GM12878 (cell line): ENCODE data around the gene CLDN7. TPM values are rescaled to one million over a fixed set of nuclear protein-coding genes. Genes with fewer than 3 reads are reported as not detected.

Experiments used
- BCL11A ChIP-seq: IDR thresholded peaks from 2 replicates; pipeline ENCODE4 v1.6.1; 2011; ENCODE audit warnings: low read depth, low read length
- BHLHE40 ChIP-seq, 2 experiments: fragments of 450-650 bp in 1 of 2; IDR thresholded peaks; 2 replicates each; pipeline ENCODE4 v1.6.1; 2011 to 2017; ENCODE audit warnings: low read depth in 2 of 2, borderline replicate concordance in 1 of 2, improper control_type of control experiment in 1 of 2, low read length in 1 of 2, mild to moderate bottlenecking in 1 of 2
- CEBPB ChIP-seq, 2 experiments: fragments of 150-350 bp in 1 of 2; IDR thresholded peaks; 2 replicates each; pipeline ENCODE4 v1.6.1; 2012 to 2014; ENCODE audit warnings: low read depth in 2 of 2, low read length in 2 of 2, borderline replicate concordance in 1 of 2, inconsistent platforms in 1 of 2
- CREM ChIP-seq: IDR thresholded peaks from 2 replicates; pipeline ENCODE4 v1.6.1; 2014; ENCODE audit warnings: antibody characterized with exemption, low read depth
- ESRRA ChIP-seq: IDR thresholded peaks from 2 replicates; pipeline ENCODE4 v1.6.1; 2012; ENCODE audit warnings: mild to moderate bottlenecking, low read length, improper control_type of control experiment
- HDGF ChIP-seq: fragments of 450-650 bp; IDR thresholded peaks from 2 replicates; pipeline ENCODE4 v1.6.1; 2016; ENCODE audit warnings: antibody characterized with exemption
- MXI1 ChIP-seq: fragments of 150-350 bp; IDR thresholded peaks from 2 replicates; pipeline ENCODE4 v1.6.1; 2011; ENCODE audit warnings: low read depth, mild to moderate bottlenecking, inconsistent platforms, low read length, improper control_type of control experiment
- RCOR1 ChIP-seq: conservative IDR thresholded peaks from 2 replicates; pipeline ENCODE4 v1.6.1; 2012; ENCODE audit warnings: low read depth, low read length, improper control_type of control experiment
- SP1 ChIP-seq: IDR thresholded peaks from one replicate; pipeline ENCODE4 v1.6.1; 2011; ENCODE audit warnings: low read depth, low read length
- SUZ12 ChIP-seq: fragments of 200-600 bp; sonication (generic); IDR thresholded peaks from one replicate; pipeline ENCODE4 v1.6.1; 2018; ENCODE audit warnings: antibody characterized with exemption, mild to moderate bottlenecking; ENCODE audit not compliant: unreplicated experiment
- polyA plus RNA-seq, 11 experiments: library from polyadenylated mRNA; depleted of rRNA in 4 of 11; unstranded in 6 of 11; stranded (reverse) in 5 of 11; fragments of >200 nt; fragmentation: Nextera tagmentation in 4 of 11; fragmentation: Illumina TruSeq in 1 of 11; extraction: Ambion mirVana in 4 of 11; extraction: Trizol in 1 of 11; gene quantifications; 1 replicate in 1 of 11; 2 replicates in 10 of 11; pipeline versions ENCODE4 v1.2.1 to v1.2.3, GENCODE V29; 2011 to 2016; ENCODE audit warnings: inconsistent platforms in 2 of 11, missing spikeins in 2 of 11, low read depth in 1 of 11
- total RNA-seq, 4 experiments: library from RNA; depleted of rRNA in 3 of 4; stranded (reverse); fragments of >200 nt in 3 of 4; fragmentation: Illumina TruSeq in 1 of 4; extraction: Trizol in 1 of 4; gene quantifications; 2 replicates each; pipeline versions ENCODE4 v1.2.1 to v1.2.3, GENCODE V29; 2013 to 2021
- TF ChIP-seq, protein P1 (sequence below): fragments of 450-650 bp; IDR thresholded peaks from 2 replicates; pipeline ENCODE4 v1.6.1; 2018; ENCODE audit warnings: mild to moderate bottlenecking, low read depth, moderate library complexity; ENCODE audit not compliant: partially characterized antibody
- TF ChIP-seq, protein P2 (sequence below): IDR thresholded peaks from 2 replicates; pipeline ENCODE4 v1.6.1; 2011; ENCODE audit warnings: low read depth, low read length, improper control_type of control experiment, borderline replicate concordance
- TF ChIP-seq, protein P3 (sequence below): IDR thresholded peaks from 2 replicates; pipeline ENCODE4 v1.6.1; 2011; ENCODE audit warnings: low read depth, mild to moderate bottlenecking, low read length, moderate library complexity, borderline replicate concordance; ENCODE audit errors: extremely low read depth
- TF ChIP-seq, protein P4 (sequence below): fragments of 450-650 bp; IDR thresholded peaks from 2 replicates; pipeline ENCODE4 v1.6.1; 2017; ENCODE audit warnings: mild to moderate bottlenecking, moderate library complexity
- TF ChIP-seq, protein P5 (sequence below): IDR thresholded peaks from 2 replicates; pipeline ENCODE4 v1.6.1; 2012; ENCODE audit warnings: mild to moderate bottlenecking, low read depth, low read length
- TF ChIP-seq, protein P6 (sequence below): IDR thresholded peaks from 2 replicates; pipeline ENCODE4 v1.6.1; 2012; ENCODE audit warnings: low read depth, low read length, improper control_type of control experiment

CLDN7 gene
- total and polyA plus RNA-seq, 10 of the 15 experiments (the other 5 are each of a cell fraction or from before 2014, with no cell fraction given) = 0.19 to 1.3 (median 0.36) TPM; not detected in 5

DNA sequence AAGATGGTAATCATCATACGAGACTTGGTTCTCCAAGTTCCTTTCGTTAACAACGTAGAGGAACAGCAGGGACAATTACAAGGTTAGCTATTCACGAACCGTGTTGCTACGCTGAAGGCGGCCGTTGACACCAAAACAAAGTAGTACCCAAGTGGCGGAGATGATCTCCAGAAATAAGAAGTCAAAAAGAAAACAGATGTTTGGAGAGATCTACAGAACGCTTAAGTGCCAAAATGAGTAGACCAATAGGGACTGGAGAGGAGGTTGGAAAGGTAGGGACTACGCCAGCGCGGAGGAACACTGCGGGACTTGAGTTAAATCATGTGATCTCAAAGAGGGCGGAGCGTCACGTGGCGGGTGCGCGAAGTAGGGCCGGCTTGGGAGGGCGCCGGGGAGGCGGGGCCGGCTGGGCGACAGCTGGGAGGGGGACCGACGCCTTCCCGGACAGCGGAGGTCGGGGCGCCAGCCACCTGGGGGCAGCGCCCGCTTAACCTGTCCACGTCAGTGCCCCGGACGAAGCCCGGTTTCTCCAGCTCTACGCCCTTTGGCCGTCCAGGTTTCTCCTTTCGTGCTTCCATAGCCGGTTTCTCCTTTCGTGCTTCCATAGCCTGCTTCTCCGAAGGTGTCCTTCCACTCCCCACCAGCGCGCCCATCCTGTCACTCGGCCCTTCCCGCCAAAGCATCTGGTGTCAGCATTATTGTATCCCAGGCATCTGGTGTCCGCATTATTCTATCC lies 19.4 kb downstream of the CLDN7 start (continued):
- TF ChIP-seq, protein P1, sequence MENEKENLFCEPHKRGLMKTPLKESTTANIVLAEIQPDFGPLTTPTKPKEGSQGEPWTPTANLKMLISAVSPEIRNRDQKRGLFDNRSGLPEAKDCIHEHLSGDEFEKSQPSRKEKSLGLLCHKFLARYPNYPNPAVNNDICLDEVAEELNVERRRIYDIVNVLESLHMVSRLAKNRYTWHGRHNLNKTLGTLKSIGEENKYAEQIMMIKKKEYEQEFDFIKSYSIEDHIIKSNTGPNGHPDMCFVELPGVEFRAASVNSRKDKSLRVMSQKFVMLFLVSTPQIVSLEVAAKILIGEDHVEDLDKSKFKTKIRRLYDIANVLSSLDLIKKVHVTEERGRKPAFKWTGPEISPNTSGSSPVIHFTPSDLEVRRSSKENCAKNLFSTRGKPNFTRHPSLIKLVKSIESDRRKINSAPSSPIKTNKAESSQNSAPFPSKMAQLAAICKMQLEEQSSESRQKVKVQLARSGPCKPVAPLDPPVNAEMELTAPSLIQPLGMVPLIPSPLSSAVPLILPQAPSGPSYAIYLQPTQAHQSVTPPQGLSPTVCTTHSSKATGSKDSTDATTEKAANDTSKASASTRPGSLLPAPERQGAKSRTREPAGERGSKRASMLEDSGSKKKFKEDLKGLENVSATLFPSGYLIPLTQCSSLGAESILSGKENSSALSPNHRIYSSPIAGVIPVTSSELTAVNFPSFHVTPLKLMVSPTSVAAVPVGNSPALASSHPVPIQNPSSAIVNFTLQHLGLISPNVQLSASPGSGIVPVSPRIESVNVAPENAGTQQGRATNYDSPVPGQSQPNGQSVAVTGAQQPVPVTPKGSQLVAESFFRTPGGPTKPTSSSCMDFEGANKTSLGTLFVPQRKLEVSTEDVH = peak; percentile 96
- peak; percentile 95 to 97 for TF ChIP-seq BHLHE40 (IDR thresholded peaks at IDR 0.05; ENCODE audit: borderline replicate concordance in 1 of 2, low read depth in 2 of 2, low read length in 1 of 2)
- TF ChIP-seq, protein P2, sequence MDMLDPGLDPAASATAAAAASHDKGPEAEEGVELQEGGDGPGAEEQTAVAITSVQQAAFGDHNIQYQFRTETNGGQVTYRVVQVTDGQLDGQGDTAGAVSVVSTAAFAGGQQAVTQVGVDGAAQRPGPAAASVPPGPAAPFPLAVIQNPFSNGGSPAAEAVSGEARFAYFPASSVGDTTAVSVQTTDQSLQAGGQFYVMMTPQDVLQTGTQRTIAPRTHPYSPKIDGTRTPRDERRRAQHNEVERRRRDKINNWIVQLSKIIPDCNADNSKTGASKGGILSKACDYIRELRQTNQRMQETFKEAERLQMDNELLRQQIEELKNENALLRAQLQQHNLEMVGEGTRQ = peak; percentile 97
- no peak for TF ChIP-seq RCOR1
- TF ChIP-seq, protein P3, sequence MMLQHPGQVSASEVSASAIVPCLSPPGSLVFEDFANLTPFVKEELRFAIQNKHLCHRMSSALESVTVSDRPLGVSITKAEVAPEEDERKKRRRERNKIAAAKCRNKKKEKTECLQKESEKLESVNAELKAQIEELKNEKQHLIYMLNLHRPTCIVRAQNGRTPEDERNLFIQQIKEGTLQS = peak; percentile 92
- TF ChIP-seq MXI1 = no peak
- TF ChIP-seq, protein P4, sequence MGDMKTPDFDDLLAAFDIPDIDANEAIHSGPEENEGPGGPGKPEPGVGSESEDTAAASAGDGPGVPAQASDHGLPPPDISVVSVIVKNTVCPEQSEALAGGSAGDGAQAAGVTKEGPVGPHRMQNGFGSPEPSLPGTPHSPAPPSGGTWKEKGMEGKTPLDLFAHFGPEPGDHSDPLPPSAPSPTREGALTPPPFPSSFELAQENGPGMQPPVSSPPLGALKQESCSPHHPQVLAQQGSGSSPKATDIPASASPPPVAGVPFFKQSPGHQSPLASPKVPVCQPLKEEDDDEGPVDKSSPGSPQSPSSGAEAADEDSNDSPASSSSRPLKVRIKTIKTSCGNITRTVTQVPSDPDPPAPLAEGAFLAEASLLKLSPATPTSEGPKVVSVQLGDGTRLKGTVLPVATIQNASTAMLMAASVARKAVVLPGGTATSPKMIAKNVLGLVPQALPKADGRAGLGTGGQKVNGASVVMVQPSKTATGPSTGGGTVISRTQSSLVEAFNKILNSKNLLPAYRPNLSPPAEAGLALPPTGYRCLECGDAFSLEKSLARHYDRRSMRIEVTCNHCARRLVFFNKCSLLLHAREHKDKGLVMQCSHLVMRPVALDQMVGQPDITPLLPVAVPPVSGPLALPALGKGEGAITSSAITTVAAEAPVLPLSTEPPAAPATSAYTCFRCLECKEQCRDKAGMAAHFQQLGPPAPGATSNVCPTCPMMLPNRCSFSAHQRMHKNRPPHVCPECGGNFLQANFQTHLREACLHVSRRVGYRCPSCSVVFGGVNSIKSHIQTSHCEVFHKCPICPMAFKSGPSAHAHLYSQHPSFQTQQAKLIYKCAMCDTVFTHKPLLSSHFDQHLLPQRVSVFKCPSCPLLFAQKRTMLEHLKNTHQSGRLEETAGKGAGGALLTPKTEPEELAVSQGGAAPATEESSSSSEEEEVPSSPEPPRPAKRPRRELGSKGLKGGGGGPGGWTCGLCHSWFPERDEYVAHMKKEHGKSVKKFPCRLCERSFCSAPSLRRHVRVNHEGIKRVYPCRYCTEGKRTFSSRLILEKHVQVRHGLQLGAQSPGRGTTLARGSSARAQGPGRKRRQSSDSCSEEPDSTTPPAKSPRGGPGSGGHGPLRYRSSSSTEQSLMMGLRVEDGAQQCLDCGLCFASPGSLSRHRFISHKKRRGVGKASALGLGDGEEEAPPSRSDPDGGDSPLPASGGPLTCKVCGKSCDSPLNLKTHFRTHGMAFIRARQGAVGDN = peak; percentile 57; the same call in 1 of the 2 replicates
- TF ChIP-seq, protein P5, sequence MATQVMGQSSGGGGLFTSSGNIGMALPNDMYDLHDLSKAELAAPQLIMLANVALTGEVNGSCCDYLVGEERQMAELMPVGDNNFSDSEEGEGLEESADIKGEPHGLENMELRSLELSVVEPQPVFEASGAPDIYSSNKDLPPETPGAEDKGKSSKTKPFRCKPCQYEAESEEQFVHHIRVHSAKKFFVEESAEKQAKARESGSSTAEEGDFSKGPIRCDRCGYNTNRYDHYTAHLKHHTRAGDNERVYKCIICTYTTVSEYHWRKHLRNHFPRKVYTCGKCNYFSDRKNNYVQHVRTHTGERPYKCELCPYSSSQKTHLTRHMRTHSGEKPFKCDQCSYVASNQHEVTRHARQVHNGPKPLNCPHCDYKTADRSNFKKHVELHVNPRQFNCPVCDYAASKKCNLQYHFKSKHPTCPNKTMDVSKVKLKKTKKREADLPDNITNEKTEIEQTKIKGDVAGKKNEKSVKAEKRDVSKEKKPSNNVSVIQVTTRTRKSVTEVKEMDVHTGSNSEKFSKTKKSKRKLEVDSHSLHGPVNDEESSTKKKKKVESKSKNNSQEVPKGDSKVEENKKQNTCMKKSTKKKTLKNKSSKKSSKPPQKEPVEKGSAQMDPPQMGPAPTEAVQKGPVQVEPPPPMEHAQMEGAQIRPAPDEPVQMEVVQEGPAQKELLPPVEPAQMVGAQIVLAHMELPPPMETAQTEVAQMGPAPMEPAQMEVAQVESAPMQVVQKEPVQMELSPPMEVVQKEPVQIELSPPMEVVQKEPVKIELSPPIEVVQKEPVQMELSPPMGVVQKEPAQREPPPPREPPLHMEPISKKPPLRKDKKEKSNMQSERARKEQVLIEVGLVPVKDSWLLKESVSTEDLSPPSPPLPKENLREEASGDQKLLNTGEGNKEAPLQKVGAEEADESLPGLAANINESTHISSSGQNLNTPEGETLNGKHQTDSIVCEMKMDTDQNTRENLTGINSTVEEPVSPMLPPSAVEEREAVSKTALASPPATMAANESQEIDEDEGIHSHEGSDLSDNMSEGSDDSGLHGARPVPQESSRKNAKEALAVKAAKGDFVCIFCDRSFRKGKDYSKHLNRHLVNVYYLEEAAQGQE = peak; percentile 17; the same call in 1 of the 2 replicates
- 0 out of 2 replicates have a peak, but pooled peaks have one; percentile 26 for TF ChIP-seq BCL11A
- no peak for TF ChIP-seq SUZ12
- peak; percentile 92 for TF ChIP-seq CREM
- no peak for TF ChIP-seq CEBPB (IDR thresholded peaks at IDR 0.05; ENCODE audit: borderline replicate concordance in 1 of 2, low read depth in 2 of 2, low read length in 2 of 2)
- peak; percentile 26; the same call in 1 of the 2 replicates for TF ChIP-seq HDGF
- no peak for TF ChIP-seq ESRRA
- TF ChIP-seq, protein P6, sequence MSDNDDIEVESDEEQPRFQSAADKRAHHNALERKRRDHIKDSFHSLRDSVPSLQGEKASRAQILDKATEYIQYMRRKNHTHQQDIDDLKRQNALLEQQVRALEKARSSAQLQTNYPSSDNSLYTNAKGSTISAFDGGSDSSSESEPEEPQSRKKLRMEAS = peak; percentile 95
- peak; percentile 79 for TF ChIP-seq SP1
